OCI-LY1 (cell line): ENCODE results near the gene PPP2R2C.

Source experiments
- CTCF ChIP-seq: fragments of 200-600 bp; sonication (generic), shearing (Covaris generic); IDR thresholded peaks from 2 replicates; pipeline ENCODE4 v1.5.1; 2017; ENCODE audit warnings: mild to moderate bottlenecking, antibody characterized with exemption, low read length, moderate library complexity, mixed read lengths
- EZH2 ChIP-seq: fragments of 200-600 bp; sonication (generic), shearing (Covaris generic); IDR thresholded peaks from 2 replicates; pipeline ENCODE4 v1.8.0; 2017; ENCODE audit warnings: borderline replicate concordance, mixed run types, mild to moderate bottlenecking, antibody characterized with exemption, low read length, moderate library complexity, mixed read lengths

GRCh38 chr4:6359536-6360308, 112.7 kb downstream of the PPP2R2C start:
- TF ChIP-seq CTCF (no peak), EZH2 (no peak)
